HepG2 (cell line): ENCODE measurements around the gene TBL3. TPM values are rescaled to one million over a fixed set of nuclear protein-coding genes. Genes with fewer than 3 reads are reported as not detected.

Experiments
- ATAC-seq: fragments of 200-7000 bp; cut with Tn5 transposase; 3 replicates; pipeline ENCODE4 v1.9.1; 2020; ENCODE audit warnings: mild to moderate bottlenecking, moderate library complexity
- BruUV-seq: library from RNA; stranded (reverse); fragments of 400-500 nt; replicated peaks from 2 replicates; lab custom pipeline; 2021; lab: Mats Ljungman, UMichigan
- CTCF ChIA-PET: fragments of 300-600 bp; formaldehyde crosslinking; extraction: SDS; loops from one replicate; lab custom pipeline; 2021; ENCODE audit warnings: low total read pairs, inconsistent platforms, low intra/inter-chr PET ratio; lab: Yijun Ruan, JAX
- POLR2A ChIA-PET: fragments of 350-600 bp; sonication (Branson Sonifier 250); formaldehyde crosslinking; loops from one replicate; lab custom pipeline; 2020; ENCODE audit warnings: antibody characterized with exemption, inconsistent platforms; lab: Yijun Ruan, JAX
- DNase-seq: peaks from one replicate; pipeline ENCODE4 v3.0.0-alpha.2; 2015; ENCODE audit warnings: low spot score
- FAIRE-seq: peaks from 3 replicates; lab custom pipeline; 2011; peaks lifted over from hg19 to GRCh38; lab: Jason Lieb, UNC
- H2AFZ ChIP-seq: one replicate; pipeline ENCODE4 v1.6.1; 2011; ENCODE audit warnings: low read length, inconsistent platforms
- H3K27ac ChIP-seq: fragments of 300-600 bp; 3 replicates; pipeline ENCODE4 v1.8.0; 2011; ENCODE audit warnings: mixed run types, mild to moderate bottlenecking, mixed read lengths, low read length, inconsistent platforms; ENCODE audit not compliant: insufficient read depth; ENCODE audit errors: extremely low read length
- H3K27me3 ChIP-seq, 2 experiments: fragments of 200-600 bp in 1 of 2; 2 replicates in 1 of 2; 3 replicates in 1 of 2; pipeline versions ENCODE4 v1.6.0 to v1.8.0; 2011; ENCODE audit warnings: low read length in 2 of 2, mild to moderate bottlenecking in 2 of 2, moderate library complexity in 2 of 2, inconsistent platforms in 1 of 2; ENCODE audit not compliant: insufficient read depth in 2 of 2, control insufficient read depth in 1 of 2
- H3K36me3 ChIP-seq, 2 experiments: fragments of 200-600 bp in 1 of 2; replicated peaks in 1 of 2; 2 replicates in 1 of 2; 3 replicates in 1 of 2; pipeline versions ENCODE4 v1.5.1 to v1.8.0; 2011; ENCODE audit warnings: low read length in 2 of 2, inconsistent platforms in 1 of 2; ENCODE audit not compliant: insufficient read depth in 2 of 2, control insufficient read depth in 1 of 2
- H3K4me1 ChIP-seq: 2 replicates; pipeline ENCODE4 v1.5.1; 2012; ENCODE audit warnings: low read length, inconsistent platforms; ENCODE audit not compliant: insufficient read depth
- H3K4me2 ChIP-seq: 2 replicates; pipeline ENCODE4 v1.6.0; 2011; ENCODE audit warnings: low read depth, low read length, inconsistent platforms
- H3K4me3 ChIP-seq, 3 experiments: fragments of 200-600 bp in 1 of 3; sonication (generic), shearing (Covaris generic) in 1 of 3; replicated peaks in 1 of 3; 2 replicates each; pipeline ENCODE4 v1.5.1; 2011 to 2016; ENCODE audit warnings: low read length in 3 of 3, inconsistent platforms in 2 of 3, low read depth in 2 of 3, mild to moderate bottlenecking in 2 of 3, control low read depth in 1 of 3, mixed read lengths in 1 of 3; ENCODE audit not compliant: insufficient read depth in 1 of 3
- H3K79me2 ChIP-seq: one replicate; pipeline ENCODE4 v1.6.1; 2011; ENCODE audit warnings: low read length, inconsistent platforms; ENCODE audit not compliant: insufficient read depth
- H3K9ac ChIP-seq: 2 replicates; pipeline ENCODE4 v1.6.0; 2011; ENCODE audit warnings: mild to moderate bottlenecking, low read depth, low read length, inconsistent platforms; ENCODE audit not compliant: insufficient read depth
- H3K9me3 ChIP-seq: 2 replicates; pipeline ENCODE4 v1.5.1; 2012; ENCODE audit warnings: mild to moderate bottlenecking, low read length
- H4K20me1 ChIP-seq: 2 replicates; pipeline ENCODE4 v1.6.0; 2011; ENCODE audit warnings: inconsistent platforms, mild to moderate bottlenecking, low read length, moderate library complexity; ENCODE audit not compliant: insufficient read depth
- GABPA ChIP-seq, 2 experiments: IDR thresholded peaks; 2 replicates each; pipeline ENCODE4 v1.6.1; 2011 to 2016; ENCODE audit warnings: low read depth in 2 of 2, low read length in 1 of 2, missing biosample characterization in 1 of 2, missing genetic modification characterization in 1 of 2
- MED13 ChIP-seq: sonication (generic); formaldehyde crosslinking; IDR thresholded peaks from 2 replicates; pipeline ENCODE4 v1.5.0; 2020; ENCODE audit warnings: missing genetic modification reagents
- ZNF768 ChIP-seq: sonication (generic); formaldehyde crosslinking; IDR thresholded peaks from 2 replicates; pipeline ENCODE4 v1.4.0; 2020; ENCODE audit warnings: missing genetic modification reagents
- WGBS: methylation state at CpG from one replicate; pipeline ENCODE4 v1.1.6; 2017; ENCODE audit warnings: low lambda C conversion rate; 5-methylcytosine and 5-hydroxymethylcytosine counted together
- in situ Hi-C: cut with HindIII; loops from 2 replicates; pipeline ENCODE4 v1.10.0; 2017; ENCODE audit warnings: low pct_unique_long_range_greater_than_20kb; ENCODE audit not compliant: extremely low pct_ligation_motif_present
- intact Hi-C: fragments of 100-400 bp; cut with micrococcal nuclease; formaldehyde crosslinking; loops from one replicate; pipeline ENCODE4 v1.10.0; 2022; ENCODE audit not compliant: unreplicated experiment
- polyA plus RNA-seq, 8 experiments: library from polyadenylated mRNA; depleted of rRNA in 3 of 8; stranded (reverse) in 7 of 8; unstranded in 1 of 8; fragments of >200 nt; fragmentation: Illumina TruSeq in 4 of 8; extraction: Trizol in 4 of 8; gene quantifications; 2 replicates each; pipeline versions ENCODE4 v1.2.1 to v1.2.3, GENCODE V29; 2011 to 2016; ENCODE audit warnings: low read depth in 4 of 8, missing spikeins in 1 of 8, mixed read lengths in 1 of 8; ENCODE audit not compliant: insufficient read depth in 1 of 8
- total RNA-seq, 5 experiments: library from RNA; depleted of rRNA; stranded (reverse); fragments of >200 nt; fragmentation: Illumina TruSeq; extraction: Trizol; gene quantifications; 2 replicates each; pipeline ENCODE4 v1.2.3, GENCODE V29; 2016; ENCODE audit warnings: low read depth in 1 of 5
- TF ChIP-seq, protein P1 (sequence below): sonication (generic); formaldehyde crosslinking; IDR thresholded peaks from 2 replicates; pipeline ENCODE4 v1.4.0; 2020; ENCODE audit warnings: mild to moderate bottlenecking, missing genetic modification reagents
- TF ChIP-seq, protein P2 (sequence below): sonication (generic); formaldehyde crosslinking; IDR thresholded peaks from 2 replicates; pipeline ENCODE4 v1.4.0; 2020; ENCODE audit warnings: missing genetic modification reagents
- TF ChIP-seq, protein P3 (sequence below): sonication (generic); formaldehyde crosslinking; IDR thresholded peaks from 2 replicates; pipeline ENCODE4 v1.4.0; 2020; ENCODE audit warnings: missing genetic modification reagents, borderline replicate concordance

TBL3 gene
- total and polyA plus RNA-seq, 2 of the 13 experiments (the other 11 are each of a cell fraction or from before 2014, with no cell fraction given) = 16.8 to 38.0 TPM

DNA sequence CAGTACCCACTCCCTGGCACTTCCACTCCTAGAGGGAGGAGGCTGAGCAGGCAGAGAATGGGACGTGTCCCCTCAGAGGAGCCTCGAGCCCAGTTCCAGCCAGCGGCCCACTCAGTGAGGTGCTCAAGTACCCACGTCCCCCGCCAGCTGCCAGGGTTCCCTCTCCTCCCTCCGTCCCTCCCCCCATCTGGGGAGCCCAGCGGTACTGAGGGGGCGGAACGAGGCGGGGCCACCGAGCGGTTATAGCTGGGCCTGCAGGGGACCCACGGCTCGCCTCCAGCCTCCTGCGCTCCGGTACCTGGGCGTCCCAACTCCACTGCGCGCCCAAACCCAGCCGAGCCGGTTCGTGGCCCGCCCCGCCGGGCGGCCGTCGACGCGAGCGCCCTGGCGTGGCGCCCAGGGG lies 47.7 kb downstream of the TBL3 start, which contains the start of gene NPW:
NPW (plus strand) TSS at position 268 of the 403 bp plus-strand sequence.
- DNase-seq (no peak), FAIRE-seq (no peak), ATAC-seq (no peak)
- no peaks in the 10 kb centered on the region for H3K79me2 ChIP-seq
- no peaks in the 10 kb centered on the region for H4K20me1 ChIP-seq
- no peaks in the 10 kb centered on the region for H3K36me3 ChIP-seq
- 0 out of 2 replicates have a peak within 1 kb of the TSS, but pooled peaks have one; percentile 3 for H3K9ac ChIP-seq
- no TSS peak for BruUV-seq
- no peak within 1 kb of the TSS for H2AFZ ChIP-seq
- H3K4me3 ChIP-seq = peak within 1 kb of the TSS; percentile 26 to 65 (median 35); a peak in 4 of 6 replicates
- ChIA-PET CTCF (no interaction called here), POLR2A (interaction anchor here (0.8 to 1.2 kb wide), 4 partner anchors 10 to 136 kb away, joined by 3 to 6 read pairs (median 4); partner anchors contain the start of gene TRAF7)
- in situ Hi-C loops (no loop called here), intact Hi-C loops (no loop called here)
- TF ChIP-seq MED13 (CRISPR knock-in tag) (no peak), ZNF768 (0 out of 2 replicates have a peak, but pooled peaks have one; percentile 5), GABPA (IDR thresholded peaks at IDR 0.05; ENCODE audit: low read depth, low read length) (no peak), GABPA (CRISPR knock-in tag; IDR thresholded peaks at IDR 0.05; ENCODE audit: low read depth) (no peak)
- TF ChIP-seq, protein P1, sequence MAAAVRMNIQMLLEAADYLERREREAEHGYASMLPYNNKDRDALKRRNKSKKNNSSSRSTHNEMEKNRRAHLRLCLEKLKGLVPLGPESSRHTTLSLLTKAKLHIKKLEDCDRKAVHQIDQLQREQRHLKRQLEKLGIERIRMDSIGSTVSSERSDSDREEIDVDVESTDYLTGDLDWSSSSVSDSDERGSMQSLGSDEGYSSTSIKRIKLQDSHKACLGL = 0 out of 2 replicates have a peak, but pooled peaks have one; percentile 11
- TF ChIP-seq, protein P2, sequence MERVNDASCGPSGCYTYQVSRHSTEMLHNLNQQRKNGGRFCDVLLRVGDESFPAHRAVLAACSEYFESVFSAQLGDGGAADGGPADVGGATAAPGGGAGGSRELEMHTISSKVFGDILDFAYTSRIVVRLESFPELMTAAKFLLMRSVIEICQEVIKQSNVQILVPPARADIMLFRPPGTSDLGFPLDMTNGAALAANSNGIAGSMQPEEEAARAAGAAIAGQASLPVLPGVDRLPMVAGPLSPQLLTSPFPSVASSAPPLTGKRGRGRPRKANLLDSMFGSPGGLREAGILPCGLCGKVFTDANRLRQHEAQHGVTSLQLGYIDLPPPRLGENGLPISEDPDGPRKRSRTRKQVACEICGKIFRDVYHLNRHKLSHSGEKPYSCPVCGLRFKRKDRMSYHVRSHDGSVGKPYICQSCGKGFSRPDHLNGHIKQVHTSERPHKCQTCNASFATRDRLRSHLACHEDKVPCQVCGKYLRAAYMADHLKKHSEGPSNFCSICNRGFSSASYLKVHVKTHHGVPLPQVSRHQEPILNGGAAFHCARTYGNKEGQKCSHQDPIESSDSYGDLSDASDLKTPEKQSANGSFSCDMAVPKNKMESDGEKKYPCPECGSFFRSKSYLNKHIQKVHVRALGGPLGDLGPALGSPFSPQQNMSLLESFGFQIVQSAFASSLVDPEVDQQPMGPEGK (CRISPR knock-in tag) = peak; percentile 37; the same call in 1 of the 2 replicates
- TF ChIP-seq, protein P3, sequence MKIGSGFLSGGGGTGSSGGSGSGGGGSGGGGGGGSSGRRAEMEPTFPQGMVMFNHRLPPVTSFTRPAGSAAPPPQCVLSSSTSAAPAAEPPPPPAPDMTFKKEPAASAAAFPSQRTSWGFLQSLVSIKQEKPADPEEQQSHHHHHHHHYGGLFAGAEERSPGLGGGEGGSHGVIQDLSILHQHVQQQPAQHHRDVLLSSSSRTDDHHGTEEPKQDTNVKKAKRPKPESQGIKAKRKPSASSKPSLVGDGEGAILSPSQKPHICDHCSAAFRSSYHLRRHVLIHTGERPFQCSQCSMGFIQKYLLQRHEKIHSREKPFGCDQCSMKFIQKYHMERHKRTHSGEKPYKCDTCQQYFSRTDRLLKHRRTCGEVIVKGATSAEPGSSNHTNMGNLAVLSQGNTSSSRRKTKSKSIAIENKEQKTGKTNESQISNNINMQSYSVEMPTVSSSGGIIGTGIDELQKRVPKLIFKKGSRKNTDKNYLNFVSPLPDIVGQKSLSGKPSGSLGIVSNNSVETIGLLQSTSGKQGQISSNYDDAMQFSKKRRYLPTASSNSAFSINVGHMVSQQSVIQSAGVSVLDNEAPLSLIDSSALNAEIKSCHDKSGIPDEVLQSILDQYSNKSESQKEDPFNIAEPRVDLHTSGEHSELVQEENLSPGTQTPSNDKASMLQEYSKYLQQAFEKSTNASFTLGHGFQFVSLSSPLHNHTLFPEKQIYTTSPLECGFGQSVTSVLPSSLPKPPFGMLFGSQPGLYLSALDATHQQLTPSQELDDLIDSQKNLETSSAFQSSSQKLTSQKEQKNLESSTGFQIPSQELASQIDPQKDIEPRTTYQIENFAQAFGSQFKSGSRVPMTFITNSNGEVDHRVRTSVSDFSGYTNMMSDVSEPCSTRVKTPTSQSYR (CRISPR knock-in tag) = peak; percentile 63; the same call in 1 of the 2 replicates
- no peak within 1 kb of the TSS for H3K27ac ChIP-seq
- no peaks in the 10 kb centered on the region for H3K9me3 ChIP-seq
- H3K4me1 ChIP-seq = peaks cover 64% of the 10 kb centered on the region
- H3K27me3 ChIP-seq = peaks cover 3 to 20% of the 10 kb centered on the region in 2 experiments; a peak in 3 of 5 replicates
- 3% methylated on average over 5 of the region's 33 CpGs for WGBS
- H3K4me2 ChIP-seq = peak within 1 kb of the TSS; percentile 68
